Stimulated activated CD8-positive, alpha-beta memory T cell treated with anti-CD3 and anti-CD28 coated beads, Interleukin-2, amount 100 ng/mL, for 1 hour (primary cell): Measurements from ENCODE around the gene IGFBP6.

ENCODE experiments used
- DNase-seq, 2 donors: peaks; one replicate each; pipeline ENCODE4 v3.0.0-alpha.2; 2020; ENCODE audit warnings: low read depth in 2 of 2

Gene IGFBP6

DNA sequence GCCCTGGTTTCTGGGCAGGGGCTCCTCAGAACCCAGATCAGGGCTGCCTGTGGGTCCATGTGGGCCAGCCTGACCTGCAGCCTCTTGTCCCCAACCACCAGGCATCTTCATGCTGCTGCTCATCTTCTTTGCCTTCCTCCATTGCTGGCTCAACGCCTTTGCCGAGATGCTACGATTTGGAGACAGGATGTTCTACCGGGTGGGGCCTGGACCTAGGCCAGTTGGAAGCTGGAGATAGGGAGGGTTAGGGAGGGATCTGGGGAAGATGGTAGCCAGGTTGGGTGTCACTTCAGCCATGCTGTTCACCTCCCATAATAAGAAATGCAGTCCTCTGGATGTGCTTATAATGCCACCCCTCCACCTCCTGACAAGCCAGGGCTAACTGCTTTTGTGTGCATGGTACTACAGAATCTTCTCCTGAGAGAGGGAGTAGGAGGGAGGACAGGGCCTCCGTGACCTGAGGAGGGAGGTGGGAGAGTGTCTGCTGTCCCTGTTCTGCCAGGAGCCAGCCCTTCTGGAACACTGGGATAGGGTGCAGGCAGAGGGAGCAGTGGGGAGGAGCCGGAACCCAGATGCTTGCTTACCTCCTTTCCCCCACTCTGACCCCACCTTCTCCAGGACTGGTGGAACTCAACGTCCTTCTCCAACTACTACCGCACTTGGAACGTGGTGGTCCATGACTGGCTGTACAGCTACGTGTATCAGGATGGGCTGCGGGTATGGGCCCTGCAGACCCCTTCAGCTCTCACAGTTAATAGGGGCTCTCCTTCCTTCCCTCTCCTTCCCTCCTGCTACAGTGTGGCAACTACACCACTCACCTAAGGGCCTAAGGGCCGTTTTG lies 23.4 kb downstream of the IGFBP6 start:
- DNase-seq: no peak

DNA sequence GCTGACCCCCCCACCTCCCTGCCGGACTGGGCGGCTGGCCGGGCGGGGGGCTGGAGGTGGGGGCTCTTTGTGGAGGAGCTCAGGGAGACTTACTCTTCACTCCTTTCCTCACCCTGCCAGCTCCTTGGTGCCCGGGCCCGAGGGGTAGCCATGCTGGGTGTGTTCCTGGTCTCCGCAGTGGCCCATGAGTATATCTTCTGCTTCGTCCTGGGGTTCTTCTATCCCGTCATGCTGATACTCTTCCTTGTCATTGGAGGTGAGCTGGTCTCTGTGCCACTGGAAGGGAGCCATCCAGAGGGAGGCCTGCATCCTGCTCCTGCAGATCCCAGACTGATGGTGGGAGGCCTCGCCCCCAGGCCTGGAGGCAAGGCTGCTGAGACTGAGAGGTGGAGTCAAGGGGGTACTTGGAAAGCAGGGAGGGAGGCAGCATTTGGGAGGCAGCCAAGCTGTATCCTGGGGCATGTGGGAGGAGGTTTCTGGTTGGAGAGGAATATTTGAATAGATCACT lies 25.5 kb downstream of the IGFBP6 start:
- DNase-seq: no peak

- DNase-seq: no peak
Observed at GRCh38 chr12:53123578-53124351, 26.3 kb downstream of the IGFBP6 start.

DNA sequence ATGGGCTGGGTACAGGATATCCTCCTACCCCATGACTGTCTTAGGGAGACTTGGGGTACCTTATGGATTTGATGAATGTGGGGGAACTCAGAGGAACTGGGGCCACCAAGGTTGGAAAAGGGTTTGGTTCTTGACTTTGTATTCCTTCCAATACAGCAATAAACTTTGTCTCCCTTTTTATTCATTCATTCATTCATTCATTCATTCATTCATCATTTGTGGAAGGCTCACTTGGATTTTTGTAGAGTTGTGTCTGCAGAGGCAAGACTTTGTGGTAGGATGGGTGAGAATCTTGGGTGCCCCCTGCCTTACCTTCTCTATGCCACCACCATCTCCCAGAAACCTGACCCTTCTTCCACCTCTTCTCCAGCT lies 26.9 kb downstream of the IGFBP6 start:
- DNase-seq: no peak

- DNase-seq: no peak
Observed at GRCh38 chr12:53127169-53127568, 29.7 kb downstream of the IGFBP6 start.

DNA sequence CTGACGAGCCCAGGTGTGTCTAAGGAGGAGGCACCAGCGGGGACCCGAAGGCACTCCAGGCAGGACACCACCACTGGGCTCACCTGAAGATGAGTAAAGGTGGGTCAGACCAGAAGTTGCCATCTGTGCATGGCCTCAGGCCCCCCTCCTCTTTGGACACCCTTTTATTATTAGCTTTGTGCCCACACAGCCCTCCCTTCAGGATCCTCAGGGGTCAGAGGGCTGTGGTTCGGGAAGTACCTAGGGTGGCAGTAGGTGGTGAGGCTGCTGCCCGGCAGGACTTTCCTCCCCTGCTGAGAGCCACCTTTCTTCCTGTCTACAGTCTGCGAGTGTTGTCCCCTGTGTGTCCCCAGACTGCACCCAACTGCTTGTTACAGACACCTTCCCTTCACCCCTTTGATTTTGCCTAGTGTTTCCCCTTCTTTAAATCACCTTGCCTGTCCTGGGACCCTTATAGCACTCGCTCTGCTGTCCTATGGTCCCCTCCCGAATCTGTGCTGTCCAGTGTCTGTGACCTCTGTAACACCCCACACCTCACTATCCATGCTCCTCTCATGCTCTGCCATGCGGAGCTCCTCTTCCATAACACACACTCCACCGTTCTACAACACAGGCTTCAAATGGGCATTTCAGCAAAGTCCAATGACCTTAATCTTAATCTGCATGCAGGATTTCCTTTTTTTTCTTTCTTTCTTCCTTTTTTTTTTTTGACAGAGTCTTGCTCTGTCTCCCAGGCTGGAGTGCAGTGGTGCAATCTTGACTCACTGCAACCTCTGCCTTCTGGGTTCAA lies 31.5 kb downstream of the IGFBP6 start:
- DNase-seq: no peak

DNA sequence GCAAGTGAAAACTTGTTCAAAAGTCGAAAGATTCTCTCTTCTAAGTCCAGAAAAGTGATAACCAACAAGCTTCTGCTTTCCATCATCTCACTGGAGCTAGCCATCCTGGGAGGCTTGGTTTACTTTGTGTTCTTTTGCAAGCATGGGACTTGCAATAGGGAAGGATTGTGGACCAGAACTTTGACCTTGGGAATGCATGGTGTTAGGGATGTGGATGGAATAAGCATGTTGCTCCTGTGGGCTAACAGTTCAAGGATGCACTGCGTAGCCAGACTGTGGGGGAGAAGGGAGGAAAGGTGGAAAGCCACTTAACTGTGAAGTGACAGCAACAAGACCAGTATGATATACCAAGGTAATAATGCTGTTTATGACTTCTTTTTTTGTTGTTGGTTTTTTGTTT lies 34.4 kb downstream of the IGFBP6 start:
- DNase-seq: no peak

GRCh38 chr12:53133722-53134121 lies 36.3 kb downstream of the IGFBP6 start:
- no peak for DNase-seq

- no peak for DNase-seq
Observed at GRCh38 chr12:53143355-53143754, 45.9 kb downstream of the IGFBP6 start.

- no peak for DNase-seq
Observed at GRCh38 chr12:53145383-53146260, 48.2 kb downstream of the IGFBP6 start.

- DNase-seq: no peak
Observed at GRCh38 chr12:53147181-53147580, 49.7 kb downstream of the IGFBP6 start.

DNA sequence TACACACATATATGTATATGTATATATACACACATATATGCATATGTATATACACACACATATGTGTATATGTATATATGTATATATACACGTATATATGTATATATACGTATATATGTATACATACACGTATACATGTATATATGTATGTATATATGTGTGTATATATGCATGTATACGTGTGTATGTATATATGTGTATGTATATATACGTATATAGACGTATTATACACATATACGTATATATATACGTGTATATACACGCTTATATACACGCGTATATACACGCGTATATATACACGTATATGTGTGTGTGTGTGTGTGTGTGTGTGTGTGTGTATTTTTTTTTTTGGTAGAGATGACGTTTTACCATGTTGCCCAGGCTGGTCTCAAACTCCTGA lies 50.2 kb downstream of the IGFBP6 start:
- no peak for DNase-seq

GRCh38 chr12:53151039-53151438 lies 53.6 kb downstream of the IGFBP6 start:
- DNase-seq: no peak
